Esophagus squamous epithelium (tissue), 5 donors: Measurements from ENCODE around the gene DHFR2. TPM values are rescaled to one million over a fixed set of nuclear protein-coding genes. Genes with fewer than 3 reads are reported as not detected.

Source experiments
- DNase-seq: peaks from one replicate; lab custom pipeline; 2025; lab: John Stamatoyannopoulos, UW
- H3K27ac ChIP-seq, 4 donors: fragments of 200-600 bp; sonication (generic); one replicate each; pipeline ENCODE4 v1.5.1; 2016 to 2019; ENCODE audit warnings: mild to moderate bottlenecking in 1 of 4
- H3K27me3 ChIP-seq, 4 donors: fragments of 200-600 bp; sonication (generic); 1 replicate in 3 of 4; 2 replicates in 1 of 4; pipeline versions ENCODE4 v1.5.1 to v1.6.0; 2017 to 2021; ENCODE audit warnings: antibody characterized with exemption in 1 of 4
- H3K36me3 ChIP-seq, 3 donors: fragments of 200-600 bp; sonication (generic); one replicate each; pipeline ENCODE4 v1.5.1; 2016 to 2019
- H3K4me1 ChIP-seq, 3 donors: fragments of 200-600 bp; sonication (generic); one replicate each; pipeline ENCODE4 v1.5.1; 2017 to 2019
- H3K4me3 ChIP-seq, 4 donors: fragments of 200-600 bp; sonication (generic); 1 replicate in 3 of 4; 2 replicates in 1 of 4; pipeline ENCODE4 v1.5.1; 2016 to 2019; ENCODE audit warnings: mild to moderate bottlenecking in 2 of 4, moderate library complexity in 1 of 4
- H3K9me3 ChIP-seq, 3 donors: fragments of 200-600 bp; sonication (generic); one replicate each; pipeline ENCODE4 v1.5.1; 2016 to 2019
- POLR2A ChIP-seq, 4 donors: fragments of 450-650 bp; IDR thresholded peaks; one replicate each; pipeline ENCODE4 v1.6.1; 2017; ENCODE audit warnings: antibody characterized with exemption in 4 of 4, mild to moderate bottlenecking in 4 of 4, moderate library complexity in 3 of 4
- WGBS, 2 donors: methylation state at CpG; one replicate each; pipeline ENCODE4 v1.1.5; 2018; 5-methylcytosine and 5-hydroxymethylcytosine counted together
- intact Hi-C: fragments of 100-400 bp; cut with DNase I; formaldehyde crosslinking; loops from one replicate; pipeline ENCODE4 v1.15.0; 2022
- total RNA-seq, 4 donors: library from RNA; depleted of rRNA; stranded (reverse); fragments of >200 nt; gene quantifications; one replicate each; pipeline ENCODE4 v1.1.0, GENCODE V29; 2016
- TF ChIP-seq, protein P1 (sequence below), 6 experiments: fragments of 450-650 bp in 4 of 6; fragments of 200-600 bp in 2 of 6; sonication (generic) in 2 of 6; IDR thresholded peaks; one replicate each; pipeline ENCODE4 v1.5.1; 2016 to 2019; ENCODE audit warnings: antibody characterized with exemption in 6 of 6, mild to moderate bottlenecking in 4 of 6, moderate library complexity in 4 of 6
- donor health status: DM: yes; HTN: yes; CAD: no.

The DHFR2 gene
- total RNA-seq, 4 donors from 2014 or later, result 1.4 to 4.4 (median 3.8) TPM

DNA sequence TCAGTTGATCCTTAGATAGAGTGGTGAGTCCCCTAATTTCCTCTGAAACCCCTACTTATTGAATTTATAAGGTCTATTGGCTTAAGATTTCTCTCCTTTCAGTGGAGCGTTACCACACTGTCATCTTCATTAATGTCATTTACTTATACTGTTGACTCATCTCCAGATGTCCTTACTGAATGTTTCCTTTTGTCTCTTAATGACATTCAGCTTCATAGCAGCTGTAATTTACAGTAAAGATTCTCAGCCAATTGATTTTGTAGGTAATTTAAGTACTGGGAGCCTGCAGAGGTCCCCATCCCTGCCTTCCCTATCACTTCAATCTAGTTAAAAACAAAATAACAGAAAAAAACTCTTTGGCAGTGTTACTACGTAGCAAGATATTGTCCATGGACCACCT is 53.1 kb downstream of the DHFR2 start:
- intact Hi-C loops, result loop anchor here (10.0 kb wide), 1 partner anchor 55 kb away; the partner anchor contains the start of genes DHFR2 and NSUN3
- H3K9me3 ChIP-seq, result no peaks in the 10 kb centered on the region
- no peak overlapping the region for H3K4me3 ChIP-seq
- DNase-seq, result no peak
- H3K27ac ChIP-seq, result no peak overlapping the region
- no peaks in the 10 kb centered on the region for H3K36me3 ChIP-seq
- no peaks in the 10 kb centered on the region for H3K27me3 ChIP-seq
- H3K4me1 ChIP-seq, result peaks cover 0 to 4% (median 0%) of the 10 kb centered on the region in 3 donors
- TF ChIP-seq POLR2A (IDR thresholded peaks at IDR 0.05), result no peak
- TF ChIP-seq, protein P1, sequence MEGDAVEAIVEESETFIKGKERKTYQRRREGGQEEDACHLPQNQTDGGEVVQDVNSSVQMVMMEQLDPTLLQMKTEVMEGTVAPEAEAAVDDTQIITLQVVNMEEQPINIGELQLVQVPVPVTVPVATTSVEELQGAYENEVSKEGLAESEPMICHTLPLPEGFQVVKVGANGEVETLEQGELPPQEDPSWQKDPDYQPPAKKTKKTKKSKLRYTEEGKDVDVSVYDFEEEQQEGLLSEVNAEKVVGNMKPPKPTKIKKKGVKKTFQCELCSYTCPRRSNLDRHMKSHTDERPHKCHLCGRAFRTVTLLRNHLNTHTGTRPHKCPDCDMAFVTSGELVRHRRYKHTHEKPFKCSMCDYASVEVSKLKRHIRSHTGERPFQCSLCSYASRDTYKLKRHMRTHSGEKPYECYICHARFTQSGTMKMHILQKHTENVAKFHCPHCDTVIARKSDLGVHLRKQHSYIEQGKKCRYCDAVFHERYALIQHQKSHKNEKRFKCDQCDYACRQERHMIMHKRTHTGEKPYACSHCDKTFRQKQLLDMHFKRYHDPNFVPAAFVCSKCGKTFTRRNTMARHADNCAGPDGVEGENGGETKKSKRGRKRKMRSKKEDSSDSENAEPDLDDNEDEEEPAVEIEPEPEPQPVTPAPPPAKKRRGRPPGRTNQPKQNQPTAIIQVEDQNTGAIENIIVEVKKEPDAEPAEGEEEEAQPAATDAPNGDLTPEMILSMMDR (IDR thresholded peaks at IDR 0.05), result no peak
- WGBS, 2 donors, result 92 to 96% methylated on average over 2 of the region's 2 CpGs

DNA sequence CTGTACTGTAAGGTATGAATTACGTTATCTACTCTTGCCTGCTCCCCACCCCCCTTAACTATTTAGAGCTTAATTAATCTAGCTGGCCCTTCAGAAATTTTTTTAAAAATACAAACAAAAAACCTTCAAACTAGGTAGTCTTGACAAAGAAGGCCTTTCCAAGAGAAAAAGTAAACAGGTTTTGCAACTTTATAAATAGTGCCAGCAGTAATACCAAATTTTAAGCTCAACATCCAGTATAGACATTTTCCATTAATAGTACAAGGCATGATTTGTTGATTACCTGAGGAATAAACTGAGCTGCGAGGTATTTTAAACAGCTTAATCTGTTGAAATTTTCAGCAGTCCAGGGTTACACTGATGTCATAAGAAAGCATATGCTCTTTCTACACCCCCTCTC is 54.5 kb downstream of the DHFR2 start:
- Histone ChIP-seq H3K27ac (no peak overlapping the region), H3K4me1 (peaks cover 0 to 11% (median 0%) of the 10 kb centered on the region in 3 donors), H3K9me3 (no peaks in the 10 kb centered on the region), H3K36me3 (no peaks in the 10 kb centered on the region), H3K4me3 (no peak overlapping the region), H3K27me3 (no peaks in the 10 kb centered on the region)
- intact Hi-C loops, result loop anchor here (10.0 kb wide), 1 partner anchor 57 kb away; the partner anchor contains the start of genes DHFR2 and NSUN3
- 75 to 79% methylated on average over 2 of the region's 2 CpGs for WGBS, 2 donors
- TF ChIP-seq, protein P1 (IDR thresholded peaks at IDR 0.05), result no peak
- TF ChIP-seq POLR2A (IDR thresholded peaks at IDR 0.05), result no peak
- DNase-seq, result no peak

Other genes with a start within 250 kb of the DHFR2 start
- 10 to 100 TPM in 3 of 4 donors, 1 to 10 TPM in 1; 5.7 to 30.7 (median 19.1) TPM for gene PROS1, start 89.0 kb downstream of the DHFR2 start, total RNA-seq
- gene ARL13B, start 82.8 kb downstream of the DHFR2 start, total RNA-seq, result 1 to 10 TPM; 4.2 to 9.0 (median 6.4) TPM
- gene STX19, start 34.3 kb downstream of the DHFR2 start, total RNA-seq, result 1 to 10 TPM; 3.8 to 8.0 (median 6.6) TPM
- 10 to 100 TPM in 1 of 4 donors, 1 to 10 TPM in 3; 3.6 to 13.2 (median 6.7) TPM for gene NSUN3, start 145 bp upstream of the DHFR2 start, total RNA-seq